ENCODE results near the gene FZD8. TPM values are rescaled to one million over a fixed set of nuclear protein-coding genes. Genes with fewer than 3 reads are reported as not detected.

FZD8 gene
- total RNA-seq, 1 experiment from 2014 or later: 13.7 TPM

DNA sequence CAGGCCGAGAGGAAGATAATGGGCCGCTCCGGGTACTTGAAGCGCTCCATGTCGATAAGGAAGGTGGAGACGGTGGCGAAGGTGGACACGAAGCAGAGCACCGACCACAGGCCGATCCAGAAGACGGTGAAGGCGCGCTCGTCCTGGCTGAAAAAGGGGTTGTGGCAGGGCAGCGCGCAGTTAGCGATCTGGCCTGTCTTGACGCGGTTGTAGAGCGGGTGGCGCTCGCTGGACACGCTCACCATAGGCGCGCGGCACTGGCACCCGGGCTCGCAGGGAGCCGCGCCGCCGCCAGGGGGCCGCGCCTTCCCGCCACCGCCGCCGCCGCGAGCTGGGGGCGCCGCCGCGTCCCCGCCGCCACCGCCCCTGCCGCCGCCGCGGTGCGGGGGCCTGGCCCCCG is 1.6 kb downstream of the FZD8 start (continued):
- TF ChIP-seq, protein P1, sequence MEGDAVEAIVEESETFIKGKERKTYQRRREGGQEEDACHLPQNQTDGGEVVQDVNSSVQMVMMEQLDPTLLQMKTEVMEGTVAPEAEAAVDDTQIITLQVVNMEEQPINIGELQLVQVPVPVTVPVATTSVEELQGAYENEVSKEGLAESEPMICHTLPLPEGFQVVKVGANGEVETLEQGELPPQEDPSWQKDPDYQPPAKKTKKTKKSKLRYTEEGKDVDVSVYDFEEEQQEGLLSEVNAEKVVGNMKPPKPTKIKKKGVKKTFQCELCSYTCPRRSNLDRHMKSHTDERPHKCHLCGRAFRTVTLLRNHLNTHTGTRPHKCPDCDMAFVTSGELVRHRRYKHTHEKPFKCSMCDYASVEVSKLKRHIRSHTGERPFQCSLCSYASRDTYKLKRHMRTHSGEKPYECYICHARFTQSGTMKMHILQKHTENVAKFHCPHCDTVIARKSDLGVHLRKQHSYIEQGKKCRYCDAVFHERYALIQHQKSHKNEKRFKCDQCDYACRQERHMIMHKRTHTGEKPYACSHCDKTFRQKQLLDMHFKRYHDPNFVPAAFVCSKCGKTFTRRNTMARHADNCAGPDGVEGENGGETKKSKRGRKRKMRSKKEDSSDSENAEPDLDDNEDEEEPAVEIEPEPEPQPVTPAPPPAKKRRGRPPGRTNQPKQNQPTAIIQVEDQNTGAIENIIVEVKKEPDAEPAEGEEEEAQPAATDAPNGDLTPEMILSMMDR (IDR thresholded peaks at IDR 0.05): peak; percentile 33; the same call in 1 of the 2 replicates
- no peak for TF ChIP-seq ZNF671 (CRISPR knock-in tag; IDR thresholded peaks at IDR 0.05)

DNA sequence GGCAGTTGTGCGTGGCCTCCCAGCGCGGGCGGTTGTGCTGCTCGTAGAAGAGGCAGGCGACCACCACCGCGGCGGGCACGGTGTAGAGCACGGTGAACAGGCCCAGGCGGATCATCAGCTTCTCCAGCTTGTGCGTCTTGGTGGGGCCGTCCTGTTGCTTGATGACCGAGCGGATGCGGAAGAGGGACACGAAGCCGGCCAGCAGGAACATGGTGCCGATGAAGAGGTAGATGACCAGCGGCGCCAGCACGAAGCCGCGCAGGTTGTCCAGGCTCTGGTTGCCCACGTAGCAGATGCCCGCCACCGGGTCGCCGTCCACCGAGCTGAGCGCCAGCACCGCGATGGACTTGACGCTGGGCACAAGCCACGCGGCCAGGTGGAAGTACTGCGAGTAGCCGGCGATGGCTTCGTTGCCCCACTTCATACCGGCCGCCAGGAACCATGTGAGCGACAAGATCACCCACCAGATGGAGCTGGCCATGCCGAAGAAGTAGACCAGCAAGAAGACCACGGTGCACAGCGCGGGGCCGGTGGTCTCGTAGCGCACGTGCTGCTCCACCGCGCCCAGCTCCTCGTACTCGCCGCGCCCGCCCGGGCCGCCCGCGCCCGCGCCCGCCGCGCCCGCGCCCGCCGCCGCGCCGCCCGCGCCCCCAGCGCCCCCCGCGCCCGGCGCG is 2.2 kb downstream of the FZD8 start:
- peaks cover 47% of the 10 kb centered on the region for H3K4me1 Mint-ChIP-seq
- no peaks in the 10 kb centered on the region for H3K9me3 Mint-ChIP-seq
- ChIA-PET POLR2A (interaction anchor here (0.5 to 0.6 kb wide), 2 partner anchors 15 to 704 kb away, joined by 4 to 6 read pairs; no protein-coding TSS in a partner anchor), CTCF (interaction anchor here (0.6 to 3.1 kb wide), 9 partner anchors 47 to 1048 kb away, joined by 3 to 12 read pairs (median 3); no protein-coding TSS in a partner anchor)
- DNase-seq (ENCODE audit: low spot score) (peak; percentile 60), ATAC-seq (no peak)
- H3K27ac Mint-ChIP-seq: no peak overlapping the region
- no peaks in the 10 kb centered on the region for H3K36me3 Mint-ChIP-seq
- peak overlapping the region; percentile 73 for H3K4me3 Mint-ChIP-seq
- peaks cover 31% of the 10 kb centered on the region for H3K27me3 Mint-ChIP-seq (ENCODE audit: low read depth)
- TF ChIP-seq, protein P2, sequence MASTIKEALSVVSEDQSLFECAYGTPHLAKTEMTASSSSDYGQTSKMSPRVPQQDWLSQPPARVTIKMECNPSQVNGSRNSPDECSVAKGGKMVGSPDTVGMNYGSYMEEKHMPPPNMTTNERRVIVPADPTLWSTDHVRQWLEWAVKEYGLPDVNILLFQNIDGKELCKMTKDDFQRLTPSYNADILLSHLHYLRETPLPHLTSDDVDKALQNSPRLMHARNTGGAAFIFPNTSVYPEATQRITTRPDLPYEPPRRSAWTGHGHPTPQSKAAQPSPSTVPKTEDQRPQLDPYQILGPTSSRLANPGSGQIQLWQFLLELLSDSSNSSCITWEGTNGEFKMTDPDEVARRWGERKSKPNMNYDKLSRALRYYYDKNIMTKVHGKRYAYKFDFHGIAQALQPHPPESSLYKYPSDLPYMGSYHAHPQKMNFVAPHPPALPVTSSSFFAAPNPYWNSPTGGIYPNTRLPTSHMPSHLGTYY (CRISPR knock-in tag; IDR thresholded peaks at IDR 0.05): no peak
- TF ChIP-seq TCF7 (CRISPR knock-in tag; IDR thresholded peaks at IDR 0.05; ENCODE audit: low read depth) (no peak; the same call in 1 of the 2 replicates), ELF4 (CRISPR knock-in tag; IDR thresholded peaks at IDR 0.05; ENCODE audit: low read depth) (peak; percentile 79), GTF2I (CRISPR knock-in tag; conservative IDR thresholded peaks at IDR 0.05) (no peak), CBFB (CRISPR knock-in tag; IDR thresholded peaks at IDR 0.05; ENCODE audit: low read depth) (0 out of 2 replicates have a peak, but pooled peaks have one; percentile 3), JAZF1 (CRISPR knock-in tag; IDR thresholded peaks at IDR 0.05) (no peak), ETV6 (CRISPR knock-in tag; IDR thresholded peaks at IDR 0.05) (peak; percentile 90), NR1H2 (CRISPR knock-in tag; IDR thresholded peaks at IDR 0.05) (peak; percentile 78), IRF2 (CRISPR knock-in tag; IDR thresholded peaks at IDR 0.05; ENCODE audit: borderline replicate concordance, low read depth) (no peak), MXD4 (CRISPR knock-in tag; IDR thresholded peaks at IDR 0.05; ENCODE audit: borderline replicate concordance) (no peak), CREM (CRISPR knock-in tag; IDR thresholded peaks at IDR 0.05) (no peak; the same call in 1 of the 2 replicates), SOX15 (CRISPR knock-in tag; IDR thresholded peaks at IDR 0.05) (no peak)
- TF ChIP-seq, protein P3, sequence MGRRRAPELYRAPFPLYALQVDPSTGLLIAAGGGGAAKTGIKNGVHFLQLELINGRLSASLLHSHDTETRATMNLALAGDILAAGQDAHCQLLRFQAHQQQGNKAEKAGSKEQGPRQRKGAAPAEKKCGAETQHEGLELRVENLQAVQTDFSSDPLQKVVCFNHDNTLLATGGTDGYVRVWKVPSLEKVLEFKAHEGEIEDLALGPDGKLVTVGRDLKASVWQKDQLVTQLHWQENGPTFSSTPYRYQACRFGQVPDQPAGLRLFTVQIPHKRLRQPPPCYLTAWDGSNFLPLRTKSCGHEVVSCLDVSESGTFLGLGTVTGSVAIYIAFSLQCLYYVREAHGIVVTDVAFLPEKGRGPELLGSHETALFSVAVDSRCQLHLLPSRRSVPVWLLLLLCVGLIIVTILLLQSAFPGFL (CRISPR knock-in tag; IDR thresholded peaks at IDR 0.05; ENCODE audit: borderline replicate concordance): peak; percentile 93; the same call in 1 of the 2 replicates
- TF ChIP-seq, protein P4, sequence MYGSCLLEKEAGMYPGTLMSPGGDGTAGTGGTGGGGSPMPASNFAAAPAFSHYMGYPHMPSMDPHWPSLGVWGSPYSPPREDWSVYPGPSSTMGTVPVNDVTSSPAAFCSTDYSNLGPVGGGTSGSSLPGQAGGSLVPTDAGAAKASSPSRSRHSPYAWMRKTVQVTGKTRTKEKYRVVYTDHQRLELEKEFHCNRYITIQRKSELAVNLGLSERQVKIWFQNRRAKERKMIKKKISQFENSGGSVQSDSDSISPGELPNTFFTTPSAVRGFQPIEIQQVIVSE (CRISPR knock-in tag; IDR thresholded peaks at IDR 0.05; ENCODE audit: borderline replicate concordance): no peak
- TF ChIP-seq, protein P5, sequence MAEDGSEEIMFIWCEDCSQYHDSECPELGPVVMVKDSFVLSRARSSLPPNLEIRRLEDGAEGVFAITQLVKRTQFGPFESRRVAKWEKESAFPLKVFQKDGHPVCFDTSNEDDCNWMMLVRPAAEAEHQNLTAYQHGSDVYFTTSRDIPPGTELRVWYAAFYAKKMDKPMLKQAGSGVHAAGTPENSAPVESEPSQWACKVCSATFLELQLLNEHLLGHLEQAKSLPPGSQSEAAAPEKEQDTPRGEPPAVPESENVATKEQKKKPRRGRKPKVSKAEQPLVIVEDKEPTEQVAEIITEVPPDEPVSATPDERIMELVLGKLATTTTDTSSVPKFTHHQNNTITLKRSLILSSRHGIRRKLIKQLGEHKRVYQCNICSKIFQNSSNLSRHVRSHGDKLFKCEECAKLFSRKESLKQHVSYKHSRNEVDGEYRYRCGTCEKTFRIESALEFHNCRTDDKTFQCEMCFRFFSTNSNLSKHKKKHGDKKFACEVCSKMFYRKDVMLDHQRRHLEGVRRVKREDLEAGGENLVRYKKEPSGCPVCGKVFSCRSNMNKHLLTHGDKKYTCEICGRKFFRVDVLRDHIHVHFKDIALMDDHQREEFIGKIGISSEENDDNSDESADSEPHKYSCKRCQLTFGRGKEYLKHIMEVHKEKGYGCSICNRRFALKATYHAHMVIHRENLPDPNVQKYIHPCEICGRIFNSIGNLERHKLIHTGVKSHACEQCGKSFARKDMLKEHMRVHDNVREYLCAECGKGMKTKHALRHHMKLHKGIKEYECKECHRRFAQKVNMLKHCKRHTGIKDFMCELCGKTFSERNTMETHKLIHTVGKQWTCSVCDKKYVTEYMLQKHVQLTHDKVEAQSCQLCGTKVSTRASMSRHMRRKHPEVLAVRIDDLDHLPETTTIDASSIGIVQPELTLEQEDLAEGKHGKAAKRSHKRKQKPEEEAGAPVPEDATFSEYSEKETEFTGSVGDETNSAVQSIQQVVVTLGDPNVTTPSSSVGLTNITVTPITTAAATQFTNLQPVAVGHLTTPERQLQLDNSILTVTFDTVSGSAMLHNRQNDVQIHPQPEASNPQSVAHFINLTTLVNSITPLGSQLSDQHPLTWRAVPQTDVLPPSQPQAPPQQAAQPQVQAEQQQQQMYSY (CRISPR knock-in tag; IDR thresholded peaks at IDR 0.05): peak; percentile 49
- TF ChIP-seq, protein P6, sequence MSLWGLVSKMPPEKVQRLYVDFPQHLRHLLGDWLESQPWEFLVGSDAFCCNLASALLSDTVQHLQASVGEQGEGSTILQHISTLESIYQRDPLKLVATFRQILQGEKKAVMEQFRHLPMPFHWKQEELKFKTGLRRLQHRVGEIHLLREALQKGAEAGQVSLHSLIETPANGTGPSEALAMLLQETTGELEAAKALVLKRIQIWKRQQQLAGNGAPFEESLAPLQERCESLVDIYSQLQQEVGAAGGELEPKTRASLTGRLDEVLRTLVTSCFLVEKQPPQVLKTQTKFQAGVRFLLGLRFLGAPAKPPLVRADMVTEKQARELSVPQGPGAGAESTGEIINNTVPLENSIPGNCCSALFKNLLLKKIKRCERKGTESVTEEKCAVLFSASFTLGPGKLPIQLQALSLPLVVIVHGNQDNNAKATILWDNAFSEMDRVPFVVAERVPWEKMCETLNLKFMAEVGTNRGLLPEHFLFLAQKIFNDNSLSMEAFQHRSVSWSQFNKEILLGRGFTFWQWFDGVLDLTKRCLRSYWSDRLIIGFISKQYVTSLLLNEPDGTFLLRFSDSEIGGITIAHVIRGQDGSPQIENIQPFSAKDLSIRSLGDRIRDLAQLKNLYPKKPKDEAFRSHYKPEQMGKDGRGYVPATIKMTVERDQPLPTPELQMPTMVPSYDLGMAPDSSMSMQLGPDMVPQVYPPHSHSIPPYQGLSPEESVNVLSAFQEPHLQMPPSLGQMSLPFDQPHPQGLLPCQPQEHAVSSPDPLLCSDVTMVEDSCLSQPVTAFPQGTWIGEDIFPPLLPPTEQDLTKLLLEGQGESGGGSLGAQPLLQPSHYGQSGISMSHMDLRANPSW (CRISPR knock-in tag; conservative IDR thresholded peaks at IDR 0.05; ENCODE audit: low read depth): 0 out of 2 replicates have a peak, but pooled peaks have one; percentile 23
- TF ChIP-seq, protein P7, sequence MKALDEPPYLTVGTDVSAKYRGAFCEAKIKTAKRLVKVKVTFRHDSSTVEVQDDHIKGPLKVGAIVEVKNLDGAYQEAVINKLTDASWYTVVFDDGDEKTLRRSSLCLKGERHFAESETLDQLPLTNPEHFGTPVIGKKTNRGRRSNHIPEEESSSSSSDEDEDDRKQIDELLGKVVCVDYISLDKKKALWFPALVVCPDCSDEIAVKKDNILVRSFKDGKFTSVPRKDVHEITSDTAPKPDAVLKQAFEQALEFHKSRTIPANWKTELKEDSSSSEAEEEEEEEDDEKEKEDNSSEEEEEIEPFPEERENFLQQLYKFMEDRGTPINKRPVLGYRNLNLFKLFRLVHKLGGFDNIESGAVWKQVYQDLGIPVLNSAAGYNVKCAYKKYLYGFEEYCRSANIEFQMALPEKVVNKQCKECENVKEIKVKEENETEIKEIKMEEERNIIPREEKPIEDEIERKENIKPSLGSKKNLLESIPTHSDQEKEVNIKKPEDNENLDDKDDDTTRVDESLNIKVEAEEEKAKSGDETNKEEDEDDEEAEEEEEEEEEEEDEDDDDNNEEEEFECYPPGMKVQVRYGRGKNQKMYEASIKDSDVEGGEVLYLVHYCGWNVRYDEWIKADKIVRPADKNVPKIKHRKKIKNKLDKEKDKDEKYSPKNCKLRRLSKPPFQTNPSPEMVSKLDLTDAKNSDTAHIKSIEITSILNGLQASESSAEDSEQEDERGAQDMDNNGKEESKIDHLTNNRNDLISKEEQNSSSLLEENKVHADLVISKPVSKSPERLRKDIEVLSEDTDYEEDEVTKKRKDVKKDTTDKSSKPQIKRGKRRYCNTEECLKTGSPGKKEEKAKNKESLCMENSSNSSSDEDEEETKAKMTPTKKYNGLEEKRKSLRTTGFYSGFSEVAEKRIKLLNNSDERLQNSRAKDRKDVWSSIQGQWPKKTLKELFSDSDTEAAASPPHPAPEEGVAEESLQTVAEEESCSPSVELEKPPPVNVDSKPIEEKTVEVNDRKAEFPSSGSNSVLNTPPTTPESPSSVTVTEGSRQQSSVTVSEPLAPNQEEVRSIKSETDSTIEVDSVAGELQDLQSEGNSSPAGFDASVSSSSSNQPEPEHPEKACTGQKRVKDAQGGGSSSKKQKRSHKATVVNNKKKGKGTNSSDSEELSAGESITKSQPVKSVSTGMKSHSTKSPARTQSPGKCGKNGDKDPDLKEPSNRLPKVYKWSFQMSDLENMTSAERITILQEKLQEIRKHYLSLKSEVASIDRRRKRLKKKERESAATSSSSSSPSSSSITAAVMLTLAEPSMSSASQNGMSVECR (CRISPR knock-in tag; IDR thresholded peaks at IDR 0.05; ENCODE audit: borderline replicate concordance): peak; percentile 94; the same call in 1 of the 2 replicates

Data from WTC11 (cell line).